GM19025 (cell line): Measurements from ENCODE around the gene ATXN1.
"Not testable (repeated sequence)": the region's sequence is repeated elsewhere in the genome, so short reads cannot be mapped to it uniquely, and the experiment has no call there.

Experiments used
- ATAC-seq: cut with Tn5 transposase; IDR thresholded peaks from one replicate; pipeline ENCODE4 v1.9.1; 2021; ENCODE audit warnings: mild to moderate bottlenecking, low read depth, moderate library complexity; ENCODE audit not compliant: unreplicated experiment

The ATXN1 gene

GRCh38 chr6:16409531-16410441, 351.5 kb downstream of the ATXN1 start:
- ATAC-seq, result no peak

DNA sequence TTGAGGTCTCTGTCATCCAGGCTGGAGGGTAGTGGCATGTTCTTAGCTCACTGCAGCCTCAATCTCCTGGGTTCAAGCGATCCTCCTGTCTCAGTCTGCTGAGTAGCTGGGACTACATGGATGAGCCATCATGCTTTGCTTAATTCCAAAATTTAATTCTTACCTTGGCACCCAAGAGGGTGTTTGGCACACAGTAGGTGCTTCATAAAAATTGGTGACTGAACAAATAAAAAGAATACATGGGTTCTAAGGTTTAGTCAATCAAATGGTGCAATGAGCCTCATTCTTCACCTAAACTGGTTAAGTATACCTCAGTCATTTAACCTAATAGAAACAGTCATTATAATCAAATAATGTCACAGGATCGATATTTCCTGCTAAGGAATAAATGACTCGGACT, 352.5 kb downstream of the ATXN1 start:
- no peak for ATAC-seq

DNA sequence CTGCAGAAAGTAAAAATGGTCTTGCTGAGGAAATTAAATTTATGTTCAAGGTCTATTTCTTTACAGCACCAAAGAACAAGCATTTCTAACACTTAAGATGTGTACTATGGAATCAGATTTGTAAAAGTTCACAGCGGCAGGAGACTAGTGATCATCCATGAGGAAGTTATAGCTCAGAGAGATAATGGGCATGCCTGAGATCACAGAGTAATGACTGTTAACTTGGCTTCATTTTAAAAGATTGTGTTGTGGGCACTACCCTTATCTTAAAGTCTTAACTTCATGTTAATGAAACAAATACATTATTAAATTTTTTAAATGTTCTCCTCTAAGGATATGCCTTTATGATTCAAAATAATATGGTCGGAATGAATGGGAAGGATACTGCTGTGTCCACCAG, 354.3 kb downstream of the ATXN1 start:
- no peak for ATAC-seq

- ATAC-seq, result not testable (repeated sequence)
These were observed 354.7 kb downstream of the ATXN1 start for GRCh38 chr6:16406538-16406937.

GRCh38 chr6:16405375-16405774, 355.9 kb downstream of the ATXN1 start:
- no peak for ATAC-seq

GRCh38 chr6:16404456-16404855, 356.8 kb downstream of the ATXN1 start:
- ATAC-seq, result no peak

- ATAC-seq, result no peak
These were observed 357.4 kb downstream of the ATXN1 start for GRCh38 chr6:16403831-16404230.

DNA sequence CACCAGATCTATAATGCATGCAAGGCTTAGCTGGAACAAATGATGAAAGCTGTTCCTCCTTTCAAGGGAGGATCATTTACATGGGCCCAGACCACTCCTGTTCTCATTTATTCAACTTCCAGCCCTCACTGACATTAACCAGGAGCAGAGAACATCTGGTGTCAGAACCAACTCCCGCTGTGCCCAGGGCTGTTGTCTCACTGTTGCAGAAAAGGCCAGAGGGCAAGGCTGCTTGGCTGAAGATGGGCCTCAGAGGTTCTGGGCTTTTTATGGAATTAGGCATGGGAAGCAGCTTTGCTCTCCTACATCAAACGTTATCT, 358.7 kb downstream of the ATXN1 start:
- no peak for ATAC-seq

DNA sequence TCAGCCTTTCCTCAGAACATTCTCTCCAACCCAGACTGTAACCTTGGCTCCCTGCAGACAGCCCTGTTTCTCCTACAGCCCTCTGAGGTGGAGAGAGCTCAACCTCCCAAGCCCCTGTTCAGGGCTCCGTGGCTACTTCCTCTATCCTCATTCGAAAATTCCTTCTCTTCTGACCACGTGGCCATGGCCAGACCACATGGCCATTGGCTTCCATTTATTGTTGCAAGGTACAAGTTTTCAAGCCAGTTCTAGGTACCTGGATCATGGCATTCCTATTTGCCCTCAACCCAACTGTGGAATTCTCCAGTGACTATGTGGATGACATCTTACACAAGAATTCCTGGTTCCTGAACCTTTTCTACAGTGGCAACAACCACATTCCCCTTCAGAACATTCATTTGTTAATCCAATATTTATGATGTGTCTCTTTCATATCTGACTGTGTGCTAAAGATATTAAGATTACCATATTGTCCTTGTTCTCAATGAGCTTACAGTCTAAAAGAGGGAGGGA, 361.0 kb downstream of the ATXN1 start:
- ATAC-seq, result no peak

DNA sequence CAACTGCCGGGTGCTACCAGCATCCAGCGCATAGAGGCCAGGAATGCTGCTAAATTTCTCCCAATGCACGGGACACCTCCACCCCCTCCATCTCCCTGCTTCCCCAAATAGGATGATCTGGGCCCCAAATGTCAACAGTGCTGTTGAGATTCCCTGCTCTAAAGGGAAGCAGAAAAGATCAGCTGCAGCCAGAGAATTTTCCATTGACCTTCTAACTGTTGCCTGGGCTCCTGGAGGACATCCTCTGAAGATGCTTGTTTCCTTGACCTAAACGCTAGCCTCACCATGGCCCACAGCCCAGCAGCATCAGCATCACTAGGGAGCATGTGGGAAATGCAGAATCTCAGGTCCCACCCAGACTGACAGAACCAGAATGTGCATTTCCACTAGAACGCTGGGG, 361.6 kb downstream of the ATXN1 start:
- no peak for ATAC-seq

GRCh38 chr6:16399158-16399557, 362.1 kb downstream of the ATXN1 start:
- no peak for ATAC-seq

GRCh38 chr6:16398587-16398986, 362.7 kb downstream of the ATXN1 start:
- ATAC-seq, result no peak

GRCh38 chr6:16397623-16398022, 363.6 kb downstream of the ATXN1 start:
- ATAC-seq, result no peak

DNA sequence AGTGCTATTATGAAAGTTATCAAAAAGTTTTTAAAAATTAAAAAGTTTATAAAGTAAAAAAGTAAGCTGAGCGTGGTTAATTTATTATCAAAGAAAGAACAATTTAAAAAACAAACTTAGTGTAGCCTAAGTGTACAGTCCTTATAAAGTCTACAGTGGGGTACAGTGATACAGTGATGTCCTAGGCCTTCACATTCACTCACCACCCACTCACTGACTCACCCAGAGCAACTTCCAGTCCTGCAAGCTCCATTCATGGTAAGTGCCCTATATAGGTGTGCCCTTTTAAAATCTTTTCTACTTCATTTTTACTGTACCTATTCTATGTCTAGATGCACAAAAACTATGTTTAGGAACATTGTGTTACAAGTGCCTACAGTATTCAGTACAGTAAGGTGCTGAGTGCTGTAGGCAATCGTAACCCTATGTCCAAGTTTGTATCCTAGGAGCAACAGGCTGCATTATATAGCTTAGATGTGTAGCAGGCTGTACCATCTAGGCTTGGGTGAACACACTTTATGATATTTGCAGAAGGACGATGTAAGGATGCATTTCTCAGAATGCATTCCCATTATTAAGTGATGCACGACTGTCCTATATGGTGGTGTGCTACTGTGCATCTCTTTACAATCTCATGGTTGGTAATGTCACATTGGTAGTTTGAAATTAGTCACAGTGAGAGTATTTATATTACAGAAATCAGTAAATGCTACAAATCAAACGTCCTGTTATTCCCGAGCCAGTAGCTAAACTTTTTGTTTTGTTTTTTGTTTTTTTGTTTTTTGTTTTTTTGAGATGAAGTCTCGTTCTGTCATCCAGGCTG, 364.6 kb downstream of the ATXN1 start:
- ATAC-seq, result no peak

- ATAC-seq, result no peak
These were observed 366.6 kb downstream of the ATXN1 start for GRCh38 chr6:16394632-16395031.

GRCh38 chr6:16393326-16393725, 367.9 kb downstream of the ATXN1 start:
- no peak for ATAC-seq

DNA sequence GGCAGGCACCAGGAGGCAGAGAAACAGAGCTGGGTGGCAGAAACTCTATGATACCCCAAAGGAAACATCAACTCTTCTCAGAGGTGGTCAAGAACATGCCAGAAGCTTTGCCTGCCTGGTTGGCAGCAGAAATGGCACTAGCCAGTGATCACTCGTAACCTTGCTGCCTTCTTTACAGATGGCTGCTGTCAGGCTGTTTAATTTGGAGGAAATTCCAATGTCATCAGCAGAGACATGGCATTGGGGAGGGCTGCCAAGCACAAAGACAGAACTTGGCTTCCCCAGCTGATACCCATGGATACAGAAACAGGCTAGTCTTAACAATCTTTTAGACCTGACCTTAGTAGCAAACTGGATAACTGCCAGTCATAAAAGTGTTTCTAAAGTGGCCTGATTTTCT, 369.2 kb downstream of the ATXN1 start:
- ATAC-seq, result no peak

GRCh38 chr6:16391451-16391912, 369.8 kb downstream of the ATXN1 start:
- no peak for ATAC-seq

DNA sequence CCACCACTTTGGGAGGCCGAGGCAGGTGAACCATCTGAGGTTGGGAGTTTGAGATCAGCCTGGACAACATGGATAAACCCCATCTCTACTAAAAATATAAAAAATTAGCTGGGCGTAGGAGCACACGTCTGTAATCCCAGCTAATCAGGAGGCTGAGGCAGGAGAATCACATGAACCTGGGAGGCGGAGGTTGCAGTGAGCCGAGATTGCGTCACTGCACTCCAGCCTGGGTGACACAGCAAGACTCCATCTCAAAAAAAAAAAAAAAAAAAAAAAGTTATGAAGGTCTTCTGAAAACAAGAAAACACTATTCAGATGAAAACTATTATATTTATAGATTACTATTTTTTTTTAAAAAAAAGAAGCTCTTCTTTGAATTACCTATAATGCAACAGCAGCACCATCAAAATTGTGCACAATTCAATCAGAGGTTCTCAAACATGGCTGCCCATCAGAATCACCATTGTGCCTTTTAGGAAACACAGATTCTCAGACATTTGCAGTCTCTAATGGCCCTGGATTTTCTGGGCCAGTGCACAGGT, 370.3 kb downstream of the ATXN1 start:
- not testable (repeated sequence) for ATAC-seq

- no peak for ATAC-seq
These were observed 371.6 kb downstream of the ATXN1 start for GRCh38 chr6:16389642-16390041.

GRCh38 chr6:16388488-16388887, 372.8 kb downstream of the ATXN1 start:
- no peak for ATAC-seq
